SK-N-SH (cell line): ENCODE measurements around the gene POLR3C.
A peak's percentile ranks its signal among the peaks of the same experiment; 100 is the strongest.

Source experiments
- CTCF ChIP-seq: fragments of 200-600 bp; sonication (generic); IDR thresholded peaks from 2 replicates; pipeline ENCODE4 v1.6.1; 2017; ENCODE audit warnings: antibody characterized with exemption, mild to moderate bottlenecking, moderate library complexity
- ELF1 ChIP-seq: IDR thresholded peaks from 2 replicates; pipeline ENCODE4 v1.4.0; 2012
- MXI1 ChIP-seq: IDR thresholded peaks from 2 replicates; pipeline ENCODE4 v1.6.1; 2012; ENCODE audit warnings: mild to moderate bottlenecking, low read depth, low read length, improper control_type of control experiment
- POLR2AphosphoS5 ChIP-seq: IDR thresholded peaks from 2 replicates; pipeline ENCODE4 v1.6.1; 2012; ENCODE audit warnings: low read depth, low read length
- RAD21 ChIP-seq: IDR thresholded peaks from 2 replicates; pipeline ENCODE4 v1.6.1; 2012; ENCODE audit warnings: mild to moderate bottlenecking, low read length
- SIN3A ChIP-seq: IDR thresholded peaks from 2 replicates; pipeline ENCODE4 v1.6.1; 2012; ENCODE audit warnings: low read depth, mild to moderate bottlenecking, low read length, moderate library complexity, borderline replicate concordance
- YY1 ChIP-seq: IDR thresholded peaks from 2 replicates; pipeline ENCODE4 v1.4.0; 2012; ENCODE audit warnings: low read depth, mild to moderate bottlenecking
- TF ChIP-seq, protein P1 (sequence below): IDR thresholded peaks from 2 replicates; pipeline ENCODE4 v1.4.0; 2012; ENCODE audit warnings: low read depth

DNA sequence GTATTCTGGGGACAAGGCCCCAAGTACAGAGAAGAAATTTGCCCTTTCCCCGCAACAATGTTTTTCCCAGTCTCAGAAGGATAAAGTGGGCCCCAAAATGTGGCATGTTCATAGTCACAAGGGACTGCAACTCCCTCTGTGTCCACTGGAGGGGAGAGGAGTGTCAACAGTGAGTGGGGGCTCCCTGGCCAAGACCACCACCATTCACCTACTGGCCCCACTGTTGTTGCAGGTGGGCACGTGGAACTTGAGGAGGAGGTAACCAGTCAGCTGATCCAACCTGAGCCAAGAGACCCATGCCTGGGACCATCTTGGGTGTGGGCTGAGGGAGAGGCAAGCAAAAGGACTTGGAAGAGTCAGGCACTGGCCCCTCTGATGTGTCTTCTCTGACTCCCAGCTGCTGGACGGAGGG, 22.2 kb downstream of the POLR3C start:
- peak; percentile 67 for TF ChIP-seq CTCF
- TF ChIP-seq POLR2AphosphoS5: no peak
- TF ChIP-seq ELF1: no peak
- TF ChIP-seq MXI1: no peak
- TF ChIP-seq, protein P1, sequence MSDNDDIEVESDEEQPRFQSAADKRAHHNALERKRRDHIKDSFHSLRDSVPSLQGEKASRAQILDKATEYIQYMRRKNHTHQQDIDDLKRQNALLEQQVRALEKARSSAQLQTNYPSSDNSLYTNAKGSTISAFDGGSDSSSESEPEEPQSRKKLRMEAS: no peak
- 0 out of 2 replicates have a peak, but pooled peaks have one; percentile 35 for TF ChIP-seq SIN3A
- TF ChIP-seq RAD21: peak; percentile 60
- TF ChIP-seq YY1: no peak
